ENCODE data around the gene PDYN.

PDYN gene

GRCh38 chr20:1945660-1946059 lies 48.2 kb downstream of the PDYN start:
- H3K9me3 ChIP-seq (ENCODE audit: control insufficient read depth in 1 of 2, low read length in 2 of 2), result no peaks in the 10 kb centered on the region
- H3K4me3 ChIP-seq (ENCODE audit: low read depth in 1 of 2, low read length in 2 of 2), result no peak overlapping the region
- no peaks in the 10 kb centered on the region for H3K36me3 ChIP-seq (ENCODE audit: control insufficient read depth in 1 of 2, insufficient read depth in 2 of 2, low read length in 2 of 2)
- no peak overlapping the region for H3K27ac ChIP-seq (ENCODE audit: low read depth, low read length)
- H3K27me3 ChIP-seq (ENCODE audit: control insufficient read depth in 1 of 2, insufficient read depth in 2 of 2, low read length in 2 of 2), result peaks cover 8 to 20% of the 10 kb centered on the region in 2 donors
- H3K9ac ChIP-seq (ENCODE audit: low read depth in 1 of 2, low read length in 2 of 2), result no peak overlapping the region
- peaks cover 3 to 22% of the 10 kb centered on the region in 2 donors for H3K4me1 ChIP-seq (ENCODE audit: control insufficient read depth in 1 of 2, insufficient read depth in 2 of 2, low read length in 2 of 2)

GRCh38 chr20:1945134-1945618 lies 48.7 kb downstream of the PDYN start:
- H3K9me3 ChIP-seq (ENCODE audit: control insufficient read depth in 1 of 2, low read length in 2 of 2), result no peaks in the 10 kb centered on the region
- H3K4me1 ChIP-seq (ENCODE audit: control insufficient read depth in 1 of 2, insufficient read depth in 2 of 2, low read length in 2 of 2), result peaks cover 3 to 22% of the 10 kb centered on the region in 2 donors
- no peak overlapping the region for H3K27ac ChIP-seq (ENCODE audit: low read depth, low read length)
- H3K36me3 ChIP-seq (ENCODE audit: control insufficient read depth in 1 of 2, insufficient read depth in 2 of 2, low read length in 2 of 2), result no peaks in the 10 kb centered on the region
- H3K27me3 ChIP-seq (ENCODE audit: control insufficient read depth in 1 of 2, insufficient read depth in 2 of 2, low read length in 2 of 2), result peaks cover 8 to 20% of the 10 kb centered on the region in 2 donors
- H3K9ac ChIP-seq (ENCODE audit: low read depth in 1 of 2, low read length in 2 of 2), result no peak overlapping the region
- H3K4me3 ChIP-seq (ENCODE audit: low read depth in 1 of 2, low read length in 2 of 2), result no peak overlapping the region

GRCh38 chr20:1944345-1945091 lies 49.3 kb downstream of the PDYN start:
- H3K9me3 ChIP-seq (ENCODE audit: control insufficient read depth in 1 of 2, low read length in 2 of 2), result no peaks in the 10 kb centered on the region
- H3K36me3 ChIP-seq (ENCODE audit: control insufficient read depth in 1 of 2, insufficient read depth in 2 of 2, low read length in 2 of 2), result no peaks in the 10 kb centered on the region
- no peak overlapping the region for H3K27ac ChIP-seq (ENCODE audit: low read depth, low read length)
- H3K4me3 ChIP-seq (ENCODE audit: low read depth in 1 of 2, low read length in 2 of 2), result no peak overlapping the region
- H3K27me3 ChIP-seq (ENCODE audit: control insufficient read depth in 1 of 2, insufficient read depth in 2 of 2, low read length in 2 of 2), result peaks cover 8 to 20% of the 10 kb centered on the region in 2 donors
- peaks cover 3 to 22% of the 10 kb centered on the region in 2 donors for H3K4me1 ChIP-seq (ENCODE audit: control insufficient read depth in 1 of 2, insufficient read depth in 2 of 2, low read length in 2 of 2)
- no peak overlapping the region for H3K9ac ChIP-seq (ENCODE audit: low read depth in 1 of 2, low read length in 2 of 2)

- peaks cover 3 to 22% of the 10 kb centered on the region in 2 donors for H3K4me1 ChIP-seq (ENCODE audit: control insufficient read depth in 1 of 2, insufficient read depth in 2 of 2, low read length in 2 of 2)
Measured at GRCh38 chr20:1943275-1944002, 50.4 kb downstream of the PDYN start.

GRCh38 chr20:1942486-1943274 lies 51.2 kb downstream of the PDYN start:
- Histone ChIP-seq H3K27me3 (ENCODE audit: control insufficient read depth in 1 of 2, insufficient read depth in 2 of 2, low read length in 2 of 2) (peaks cover 8 to 16% of the 10 kb centered on the region in 2 donors), H3K36me3 (ENCODE audit: control insufficient read depth in 1 of 2, insufficient read depth in 2 of 2, low read length in 2 of 2) (peaks cover 0 to 14% of the 10 kb centered on the region in 2 donors), H3K9ac (ENCODE audit: low read depth in 1 of 2, low read length in 2 of 2) (no peak overlapping the region), H3K9me3 (ENCODE audit: control insufficient read depth in 1 of 2, low read length in 2 of 2) (no peaks in the 10 kb centered on the region), H3K4me1 (ENCODE audit: control insufficient read depth in 1 of 2, insufficient read depth in 2 of 2, low read length in 2 of 2) (peaks cover 3 to 22% of the 10 kb centered on the region in 2 donors), H3K27ac (ENCODE audit: low read depth, low read length) (no peak overlapping the region), H3K4me3 (ENCODE audit: low read depth in 1 of 2, low read length in 2 of 2) (no peak overlapping the region)

More at GRCh38 chr20:1943275-1944002, 50.4 kb downstream of the PDYN start:
- Histone ChIP-seq H3K27ac (ENCODE audit: low read depth, low read length) (no peak overlapping the region), H3K9ac (ENCODE audit: low read depth in 1 of 2, low read length in 2 of 2) (no peak overlapping the region), H3K36me3 (ENCODE audit: control insufficient read depth in 1 of 2, insufficient read depth in 2 of 2, low read length in 2 of 2) (peaks cover 0 to 9% of the 10 kb centered on the region in 2 donors), H3K27me3 (ENCODE audit: control insufficient read depth in 1 of 2, insufficient read depth in 2 of 2, low read length in 2 of 2) (peaks cover 8 to 20% of the 10 kb centered on the region in 2 donors), H3K9me3 (ENCODE audit: control insufficient read depth in 1 of 2, low read length in 2 of 2) (no peaks in the 10 kb centered on the region), H3K4me3 (ENCODE audit: low read depth in 1 of 2, low read length in 2 of 2) (no peak overlapping the region)

GRCh38 chr20:1942061-1942460 lies 51.8 kb downstream of the PDYN start:
- Histone ChIP-seq H3K9me3 (ENCODE audit: control insufficient read depth in 1 of 2, low read length in 2 of 2) (no peaks in the 10 kb centered on the region), H3K9ac (ENCODE audit: low read depth in 1 of 2, low read length in 2 of 2) (no peak overlapping the region), H3K4me3 (ENCODE audit: low read depth in 1 of 2, low read length in 2 of 2) (no peak overlapping the region), H3K27ac (ENCODE audit: low read depth, low read length) (no peak overlapping the region), H3K27me3 (ENCODE audit: control insufficient read depth in 1 of 2, insufficient read depth in 2 of 2, low read length in 2 of 2) (peaks cover 8 to 10% of the 10 kb centered on the region in 2 donors), H3K36me3 (ENCODE audit: control insufficient read depth in 1 of 2, insufficient read depth in 2 of 2, low read length in 2 of 2) (peaks cover 0 to 14% of the 10 kb centered on the region in 2 donors), H3K4me1 (ENCODE audit: control insufficient read depth in 1 of 2, insufficient read depth in 2 of 2, low read length in 2 of 2) (peaks cover 3 to 16% of the 10 kb centered on the region in 2 donors)

- H3K27ac ChIP-seq (ENCODE audit: low read depth, low read length), result no peak overlapping the region
Measured at GRCh38 chr20:1941226-1941625, 52.6 kb downstream of the PDYN start.

GRCh38 chr20:1940581-1940980 lies 53.3 kb downstream of the PDYN start:
- H3K4me3 ChIP-seq (ENCODE audit: low read depth in 1 of 2, low read length in 2 of 2), result no peak overlapping the region
- no peak overlapping the region for H3K9ac ChIP-seq (ENCODE audit: low read depth in 1 of 2, low read length in 2 of 2)
- H3K27me3 ChIP-seq (ENCODE audit: control insufficient read depth in 1 of 2, insufficient read depth in 2 of 2, low read length in 2 of 2), result peaks cover 3% of the 10 kb centered on the region in 2 donors
- peaks cover 3 to 15% of the 10 kb centered on the region in 2 donors for H3K4me1 ChIP-seq (ENCODE audit: control insufficient read depth in 1 of 2, insufficient read depth in 2 of 2, low read length in 2 of 2)
- no peak overlapping the region for H3K27ac ChIP-seq (ENCODE audit: low read depth, low read length)
- H3K9me3 ChIP-seq (ENCODE audit: control insufficient read depth in 1 of 2, low read length in 2 of 2), result no peaks in the 10 kb centered on the region
- H3K36me3 ChIP-seq (ENCODE audit: control insufficient read depth in 1 of 2, insufficient read depth in 2 of 2, low read length in 2 of 2), result peaks cover 0 to 14% of the 10 kb centered on the region in 2 donors

More at GRCh38 chr20:1941226-1941625, 52.6 kb downstream of the PDYN start:
- Histone ChIP-seq H3K27me3 (ENCODE audit: control insufficient read depth in 1 of 2, insufficient read depth in 2 of 2, low read length in 2 of 2) (peaks cover 3 to 6% of the 10 kb centered on the region in 2 donors), H3K9ac (ENCODE audit: low read depth in 1 of 2, low read length in 2 of 2) (no peak overlapping the region), H3K36me3 (ENCODE audit: control insufficient read depth in 1 of 2, insufficient read depth in 2 of 2, low read length in 2 of 2) (peaks cover 0 to 14% of the 10 kb centered on the region in 2 donors), H3K4me1 (ENCODE audit: control insufficient read depth in 1 of 2, insufficient read depth in 2 of 2, low read length in 2 of 2) (peaks cover 3 to 12% of the 10 kb centered on the region in 2 donors), H3K9me3 (ENCODE audit: control insufficient read depth in 1 of 2, low read length in 2 of 2) (no peaks in the 10 kb centered on the region), H3K4me3 (ENCODE audit: low read depth in 1 of 2, low read length in 2 of 2) (no peak overlapping the region)

- Histone ChIP-seq H3K27ac (ENCODE audit: low read depth, low read length) (no peak overlapping the region), H3K36me3 (ENCODE audit: control insufficient read depth in 1 of 2, insufficient read depth in 2 of 2, low read length in 2 of 2) (peaks cover 0 to 14% of the 10 kb centered on the region in 2 donors), H3K9me3 (ENCODE audit: control insufficient read depth in 1 of 2, low read length in 2 of 2) (no peaks in the 10 kb centered on the region), H3K4me1 (ENCODE audit: control insufficient read depth in 1 of 2, insufficient read depth in 2 of 2, low read length in 2 of 2) (peaks cover 3 to 11% of the 10 kb centered on the region in 2 donors), H3K9ac (ENCODE audit: low read depth in 1 of 2, low read length in 2 of 2) (no peak overlapping the region), H3K4me3 (ENCODE audit: low read depth in 1 of 2, low read length in 2 of 2) (no peak overlapping the region), H3K27me3 (ENCODE audit: control insufficient read depth in 1 of 2, insufficient read depth in 2 of 2, low read length in 2 of 2) (no peaks in the 10 kb centered on the region)
Measured at GRCh38 chr20:1939270-1939595, 54.6 kb downstream of the PDYN start.

All from duodenal mucosa (tissue), 2 donors.